Measurements from ENCODE around the gene ZBTB40. TPM values are rescaled to one million over a fixed set of nuclear protein-coding genes. Genes with fewer than 3 reads are reported as not detected.

ZBTB40 gene
- total and polyA plus RNA-seq, 4 donors, result 2.1 to 11.2 (median 4.6) TPM

GRCh38 chr1:22408230-22408629 lies 43.4 kb upstream of the ZBTB40 start:
- no peaks in the 10 kb centered on the region for H3K36me3 ChIP-seq (ENCODE audit: control insufficient read depth in 4 of 4, insufficient read depth in 3 of 4, low read depth in 1 of 4, low read length in 3 of 4)
- no peak overlapping the region for H3K27ac ChIP-seq (ENCODE audit: low read depth in 1 of 2, low read length in 2 of 2)
- H3K9me3 ChIP-seq (ENCODE audit: control insufficient read depth in 4 of 4, low read length in 3 of 4), result no peaks in the 10 kb centered on the region
- no peak for TF ChIP-seq HNF4G (IDR thresholded peaks at IDR 0.05)
- TF ChIP-seq RAD21 (IDR thresholded peaks at IDR 0.05), result no peak
- no peak for TF ChIP-seq RXRA (IDR thresholded peaks at IDR 0.05)
- TF ChIP-seq ATF3 (IDR thresholded peaks at IDR 0.05), result no peak
- no peak for TF ChIP-seq HNF4A (conservative IDR thresholded peaks at IDR 0.05)
- no peak for TF ChIP-seq JUND (IDR thresholded peaks at IDR 0.05)
- no peak for TF ChIP-seq NR2F2 (IDR thresholded peaks at IDR 0.05)
- TF ChIP-seq FOXA2 (IDR thresholded peaks at IDR 0.05), result no peak
- H3K9ac ChIP-seq (ENCODE audit: low read depth in 1 of 2, low read length in 2 of 2), result no peak overlapping the region
- H3K27me3 ChIP-seq (ENCODE audit: control insufficient read depth in 4 of 4, insufficient read depth in 4 of 4, low read length in 3 of 4), result peaks cover 0 to 2% (median 0%) of the 10 kb centered on the region in 4 donors
- no peak for DNase-seq (ENCODE audit: low spot score)
- H3K4me3 ChIP-seq (ENCODE audit: low read depth in 1 of 3, low read length in 3 of 3), result no peak overlapping the region
- 73% methylated on average over 3 of the region's 3 CpGs for WGBS
- H3K4me1 ChIP-seq (ENCODE audit: control insufficient read depth in 4 of 4, insufficient read depth in 4 of 4, low read length in 3 of 4), result peaks cover 0 to 16% (median 6%) of the 10 kb centered on the region in 4 donors

GRCh38 chr1:22410401-22410800 lies 41.2 kb upstream of the ZBTB40 start:
- peaks cover 0 to 2% (median 0%) of the 10 kb centered on the region in 4 donors for H3K27me3 ChIP-seq (ENCODE audit: control insufficient read depth in 4 of 4, insufficient read depth in 4 of 4, low read length in 3 of 4)
- H3K9ac ChIP-seq (ENCODE audit: low read depth in 1 of 2, low read length in 2 of 2), result no peak overlapping the region
- H3K27ac ChIP-seq (ENCODE audit: low read depth in 1 of 2, low read length in 2 of 2), result no peak overlapping the region
- 97% methylated on average over 3 of the region's 3 CpGs for WGBS
- DNase-seq (ENCODE audit: low spot score), result no peak
- no peaks in the 10 kb centered on the region for H3K36me3 ChIP-seq (ENCODE audit: control insufficient read depth in 4 of 4, insufficient read depth in 3 of 4, low read depth in 1 of 4, low read length in 3 of 4)
- peaks cover 2 to 34% (median 21%) of the 10 kb centered on the region in 4 donors for H3K4me1 ChIP-seq (ENCODE audit: control insufficient read depth in 4 of 4, insufficient read depth in 4 of 4, low read length in 3 of 4)
- no peak for TF ChIP-seq RXRA (IDR thresholded peaks at IDR 0.05)
- no peak for TF ChIP-seq EGR1 (IDR thresholded peaks at IDR 0.05; ENCODE audit: low read depth in 2 of 2)
- TF ChIP-seq FOXA1 (IDR thresholded peaks at IDR 0.05), result no peak
- TF ChIP-seq YY1 (IDR thresholded peaks at IDR 0.05), result no peak
- TF ChIP-seq NR2F2 (IDR thresholded peaks at IDR 0.05), result no peak
- no peak for TF ChIP-seq CTCF (IDR thresholded peaks at IDR 0.05; ENCODE audit: low read depth, low read length, missing input control)
- no peak for TF ChIP-seq JUND (IDR thresholded peaks at IDR 0.05)
- TF ChIP-seq MAX (IDR thresholded peaks at IDR 0.05), result no peak
- no peak for TF ChIP-seq ATF3 (IDR thresholded peaks at IDR 0.05)
- no peak for TF ChIP-seq REST (IDR thresholded peaks at IDR 0.05)
- no peak for TF ChIP-seq SP1 (IDR thresholded peaks at IDR 0.05)
- no peak for TF ChIP-seq TAF1 (conservative IDR thresholded peaks at IDR 0.05)
- TF ChIP-seq FOXA2 (IDR thresholded peaks at IDR 0.05), result no peak
- no peak for TF ChIP-seq HNF4G (IDR thresholded peaks at IDR 0.05)
- H3K4me3 ChIP-seq (ENCODE audit: low read depth in 1 of 3, low read length in 3 of 3), result no peak overlapping the region
- no peaks in the 10 kb centered on the region for H3K9me3 ChIP-seq (ENCODE audit: control insufficient read depth in 4 of 4, low read length in 3 of 4)
